OCI-LY7 (cell line): ENCODE results near the gene MYO18A. TPM values are rescaled to one million over a fixed set of nuclear protein-coding genes. Genes with fewer than 3 reads are reported as not detected.

Experiments
- BruUV-seq: library from RNA; stranded (reverse); fragments of 400-500 nt; replicated peaks from 2 replicates; lab custom pipeline; 2021; lab: Mats Ljungman, UMichigan
- CTCF ChIA-PET: fragments of 300-600 bp; sonication (Branson Sonifier 250); formaldehyde crosslinking; loops from one replicate; lab custom pipeline; 2022; ENCODE audit warnings: antibody characterized with exemption; ENCODE audit not compliant: unreplicated experiment; lab: Charles Lee
- POLR2A ChIA-PET: fragments of 300-600 bp; sonication (Branson Sonifier 250); formaldehyde crosslinking; loops from one replicate; lab custom pipeline; 2022; ENCODE audit warnings: antibody characterized with exemption; lab: Charles Lee
- DNase-seq: peaks from one replicate; pipeline ENCODE4 v3.0.0-alpha.2; 2015; ENCODE audit warnings: low spot score
- H2AFZ ChIP-seq: fragments of 200-600 bp; sonication (generic), shearing (Covaris generic); 2 replicates; pipeline ENCODE4 v1.6.1; 2014; ENCODE audit warnings: mild to moderate bottlenecking, antibody characterized with exemption, low read length, moderate library complexity
- H3K27ac ChIP-seq: fragments of 200-600 bp; sonication (generic); 2 replicates; pipeline ENCODE4 v1.5.1; 2014; ENCODE audit warnings: mixed run types, low read depth, mild to moderate bottlenecking, moderate library complexity, low read length, inconsistent platforms; ENCODE audit not compliant: poor library complexity, severe bottlenecking
- H3K36me3 ChIP-seq: fragments of 200-600 bp; sonication (generic); 2 replicates; pipeline ENCODE4 v1.6.1; 2014; ENCODE audit warnings: mild to moderate bottlenecking, antibody characterized with exemption, low read length, moderate library complexity, mixed read lengths; ENCODE audit not compliant: insufficient read depth
- H3K4me1 ChIP-seq: fragments of 200-600 bp; sonication (generic); 2 replicates; pipeline ENCODE4 v1.5.1; 2014; ENCODE audit warnings: mild to moderate bottlenecking, low read length; ENCODE audit not compliant: insufficient read depth, poor library complexity, severe bottlenecking
- H3K4me2 ChIP-seq: fragments of 200-600 bp; sonication (generic); 2 replicates; pipeline ENCODE4 v1.6.1; 2014; ENCODE audit warnings: mild to moderate bottlenecking, low read length
- H3K4me3 ChIP-seq: fragments of 200-600 bp; sonication (generic); 2 replicates; pipeline ENCODE4 v1.5.1; 2014; ENCODE audit warnings: mild to moderate bottlenecking, low read depth, low read length; ENCODE audit not compliant: poor library complexity, severe bottlenecking
- H3K79me2 ChIP-seq: fragments of 200-600 bp; sonication (generic); 2 replicates; pipeline ENCODE4 v1.6.1; 2016; ENCODE audit warnings: low read depth, mild to moderate bottlenecking, low read length, moderate library complexity, mixed read lengths; ENCODE audit not compliant: insufficient read depth
- H3K9me2 ChIP-seq: fragments of 200-600 bp; sonication (generic); 2 replicates; pipeline ENCODE4 v1.6.1; 2016; ENCODE audit warnings: mild to moderate bottlenecking, low read length, mixed read lengths; ENCODE audit not compliant: insufficient read depth
- H3K9me3 ChIP-seq: fragments of 200-600 bp; sonication (generic); 2 replicates; pipeline ENCODE4 v1.6.1; 2014; ENCODE audit warnings: mild to moderate bottlenecking, mixed run types, low read length, mixed read lengths
- H4K20me1 ChIP-seq: fragments of 200-600 bp; sonication (generic); 2 replicates; pipeline ENCODE4 v1.6.1; 2014; ENCODE audit warnings: mild to moderate bottlenecking, antibody characterized with exemption, low read length, moderate library complexity, mixed read lengths; ENCODE audit not compliant: insufficient read depth
- EZH2phosphoT487 ChIP-seq: fragments of 200-600 bp; sonication (generic); IDR thresholded peaks from 2 replicates; pipeline ENCODE4 v1.6.1; 2018; ENCODE audit warnings: low read depth, borderline replicate concordance, mild to moderate bottlenecking, mixed run types, antibody characterized with exemption, low read length, moderate library complexity, mixed read lengths
- intact Hi-C: fragments of 100-400 bp; cut with micrococcal nuclease; formaldehyde crosslinking; loops from one replicate; pipeline ENCODE4 v1.10.0; 2022; ENCODE audit not compliant: unreplicated experiment
- total RNA-seq, 2 experiments: library from RNA; depleted of rRNA in 1 of 2; stranded (reverse); fragments of >200 nt in 1 of 2; shearing (Covaris generic) in 1 of 2; gene quantifications; 2 replicates each; pipeline ENCODE4 v1.2.3, GENCODE V29; 2014 to 2022
- TF ChIP-seq, protein P1 (sequence below): fragments of 200-600 bp; sonication (generic); conservative IDR thresholded peaks from 2 replicates; pipeline ENCODE4 v1.5.1; 2014; ENCODE audit warnings: mild to moderate bottlenecking, antibody characterized with exemption, low read length, moderate library complexity, mixed read lengths

MYO18A gene
- total RNA-seq, 2 experiments from 2014 or later, result 124 to 128 TPM

DNA sequence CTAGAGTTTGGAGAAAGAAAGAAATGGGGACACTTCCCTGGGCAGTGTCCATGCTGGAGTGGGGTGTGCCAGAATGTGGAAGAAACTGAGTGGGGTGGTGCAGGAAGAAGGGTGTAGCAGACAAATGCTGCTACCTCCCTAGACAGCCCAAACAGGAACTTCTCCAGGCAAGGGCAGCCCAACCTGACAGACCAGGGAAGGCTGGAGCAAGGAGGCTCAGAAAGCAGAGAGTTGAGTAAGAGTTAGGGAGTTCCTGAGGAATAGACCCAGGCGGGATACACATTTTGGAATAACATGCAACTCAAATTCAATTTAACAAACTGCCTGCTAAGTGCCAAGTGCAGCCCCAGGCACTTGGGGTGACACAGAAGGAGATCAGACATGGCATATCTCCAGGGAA, 1.0 kb upstream of the MYO18A start:
- no peaks in the 10 kb centered on the region for H4K20me1 ChIP-seq
- no peak overlapping the region for H3K27ac ChIP-seq

DNA sequence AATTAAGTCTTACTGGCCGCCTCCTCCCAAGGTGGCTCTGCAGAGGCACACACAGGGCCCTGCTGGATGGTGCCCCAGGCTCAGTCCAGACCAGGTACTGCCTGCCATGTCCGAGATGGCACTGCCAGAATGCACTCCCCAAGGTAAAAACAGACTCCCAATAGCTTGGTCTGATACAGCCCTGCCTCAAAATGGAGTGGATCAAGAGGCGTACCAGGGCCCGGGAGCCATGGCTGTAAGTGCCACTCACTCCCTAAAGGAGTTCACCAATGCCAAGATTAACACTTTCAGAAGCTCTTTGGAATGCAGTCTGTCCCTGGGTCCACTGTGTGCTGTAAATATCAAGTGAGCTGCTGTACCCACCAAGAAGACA, 576 bp upstream of the MYO18A start:
- ChIA-PET POLR2A (interaction anchor here (1.4 to 3.4 kb wide), 3 partner anchors 13 to 37 kb away, joined by 4 to 20 read pairs (median 5); no protein-coding TSS in a partner anchor), CTCF (interaction anchor here (0.6 to 1.9 kb wide), 4 partner anchors 17 to 229 kb away, joined by 3 to 23 read pairs (median 4); no protein-coding TSS in a partner anchor)
- Histone ChIP-seq H3K27ac (no peak overlapping the region), H3K79me2 (no peaks in the 10 kb centered on the region), H4K20me1 (no peaks in the 10 kb centered on the region), H3K4me3 (peak overlapping the region; percentile 68), H3K9me2 (no peaks in the 10 kb centered on the region), H3K36me3 (no peaks in the 10 kb centered on the region), H3K9me3 (peaks cover 6% of the 10 kb centered on the region), H2AFZ (peak overlapping the region; percentile 73), H3K4me2 (peak overlapping the region; percentile 64), H3K4me1 (peaks cover 45% of the 10 kb centered on the region)
- TF ChIP-seq EZH2phosphoT487, result no peak
- TF ChIP-seq, protein P1, sequence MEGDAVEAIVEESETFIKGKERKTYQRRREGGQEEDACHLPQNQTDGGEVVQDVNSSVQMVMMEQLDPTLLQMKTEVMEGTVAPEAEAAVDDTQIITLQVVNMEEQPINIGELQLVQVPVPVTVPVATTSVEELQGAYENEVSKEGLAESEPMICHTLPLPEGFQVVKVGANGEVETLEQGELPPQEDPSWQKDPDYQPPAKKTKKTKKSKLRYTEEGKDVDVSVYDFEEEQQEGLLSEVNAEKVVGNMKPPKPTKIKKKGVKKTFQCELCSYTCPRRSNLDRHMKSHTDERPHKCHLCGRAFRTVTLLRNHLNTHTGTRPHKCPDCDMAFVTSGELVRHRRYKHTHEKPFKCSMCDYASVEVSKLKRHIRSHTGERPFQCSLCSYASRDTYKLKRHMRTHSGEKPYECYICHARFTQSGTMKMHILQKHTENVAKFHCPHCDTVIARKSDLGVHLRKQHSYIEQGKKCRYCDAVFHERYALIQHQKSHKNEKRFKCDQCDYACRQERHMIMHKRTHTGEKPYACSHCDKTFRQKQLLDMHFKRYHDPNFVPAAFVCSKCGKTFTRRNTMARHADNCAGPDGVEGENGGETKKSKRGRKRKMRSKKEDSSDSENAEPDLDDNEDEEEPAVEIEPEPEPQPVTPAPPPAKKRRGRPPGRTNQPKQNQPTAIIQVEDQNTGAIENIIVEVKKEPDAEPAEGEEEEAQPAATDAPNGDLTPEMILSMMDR, result no peak
- BruUV-seq, result no TSS peak
- intact Hi-C loops, result loop anchor here (1.0 kb wide), 1 partner anchor 31 kb away; no protein-coding TSS in a partner anchor
- DNase-seq, result no peak

More for the DNA sequence above, 1.0 kb upstream of the MYO18A start:
- BruUV-seq, result no TSS peak
- Histone ChIP-seq H3K4me3 (no peak overlapping the region), H3K9me2 (no peaks in the 10 kb centered on the region), H3K36me3 (no peaks in the 10 kb centered on the region), H3K4me1 (peaks cover 40% of the 10 kb centered on the region), H3K4me2 (no peak overlapping the region), H3K9me3 (peaks cover 6% of the 10 kb centered on the region), H3K79me2 (no peaks in the 10 kb centered on the region), H2AFZ (no peak overlapping the region)
- ChIA-PET POLR2A (interaction anchor here (3.4 kb wide), 1 partner anchor 13 kb away, joined by 20 read pairs; no protein-coding TSS in a partner anchor), CTCF (no interaction called here)
- no peak for TF ChIP-seq EZH2phosphoT487
- TF ChIP-seq, protein P1, result no peak
- no peak for DNase-seq
- intact Hi-C loops, result no loop called here
